HCT116 (cell line): ENCODE measurements around the gene MACROD1. TPM values are rescaled to one million over a fixed set of nuclear protein-coding genes. Genes with fewer than 3 reads are reported as not detected.

Experiments
- ATAC-seq: fragments of 200-7000 bp; cut with Tn5 transposase; 2 replicates; pipeline ENCODE4 v1.9.1; 2020; ENCODE audit warnings: mild to moderate bottlenecking, moderate library complexity
- BruUV-seq: library from RNA; stranded (reverse); fragments of 400-500 nt; replicated peaks from 2 replicates; lab custom pipeline; 2021; lab: Mats Ljungman, UMichigan
- CTCF ChIA-PET: fragments of 300-600 bp; sonication (Branson Sonifier 250); formaldehyde crosslinking; loops from one replicate; lab custom pipeline; 2021; ENCODE audit warnings: antibody characterized with exemption; lab: Charles Lee
- POLR2A ChIA-PET: fragments of 300-600, 350-600 bp; sonication (Branson Sonifier 250); formaldehyde crosslinking; loops from one replicate; lab custom pipeline; 2021; ENCODE audit warnings: antibody characterized with exemption; lab: Charles Lee
- RAD21 ChIA-PET, 2 experiments: fragments of 300-600 bp; sonication (Branson Sonifier 250); formaldehyde crosslinking; loops; one replicate each; lab custom pipeline; 2023; ENCODE audit warnings: low total read pairs in 2 of 2; ENCODE audit not compliant: uncharacterized antibody in 2 of 2, unreplicated experiment in 2 of 2, low non-redundant PET in 1 of 2; lab: Charles Lee
- DNase-seq: peaks from one replicate; pipeline ENCODE4 v3.0.0-alpha.2; 2010; ENCODE audit warnings: low read depth, low spot score
- H2AFZ ChIP-seq: fragments of 200-600 bp; shearing (Covaris generic), sonication (generic); 2 replicates; pipeline ENCODE4 v1.6.1; 2017; ENCODE audit warnings: low read depth, mixed run types, mixed read lengths, antibody characterized with exemption, low read length; ENCODE audit not compliant: poor library complexity, severe bottlenecking
- H3K27ac ChIP-seq: 2 replicates; pipeline ENCODE4 v1.5.1; 2012; ENCODE audit warnings: low read depth, low read length
- H3K27me3 ChIP-seq: fragments of 200-600 bp; sonication (generic); 2 replicates; pipeline ENCODE4 v1.6.1; 2016; ENCODE audit warnings: mixed run types, low read length, mixed read lengths; ENCODE audit not compliant: insufficient read depth
- H3K36me3 ChIP-seq, 2 experiments: fragments of 200-500 bp in 1 of 2; fragments of 200-600 bp in 1 of 2; sonication (Bioruptor generic) in 1 of 2; sonication (generic) in 1 of 2; 2 replicates each; pipeline versions ENCODE4 v1.5.1 to v1.6.1; 2014 to 2016; ENCODE audit warnings: low read length in 2 of 2, inconsistent platforms in 1 of 2, mixed read lengths in 1 of 2, mixed run types in 1 of 2; ENCODE audit not compliant: insufficient read depth in 2 of 2, control insufficient read depth in 1 of 2
- H3K4me1 ChIP-seq, 2 experiments: fragments of 200-600 bp in 1 of 2; sonication (generic) in 1 of 2; 2 replicates each; pipeline versions ENCODE4 v1.5.1 to v1.6.1; 2012 to 2017; ENCODE audit warnings: low read length in 2 of 2, inconsistent platforms in 1 of 2, mild to moderate bottlenecking in 1 of 2, mixed read lengths in 1 of 2, mixed run types in 1 of 2, moderate library complexity in 1 of 2; ENCODE audit not compliant: insufficient read depth in 2 of 2, control insufficient read depth in 1 of 2
- H3K4me2 ChIP-seq: fragments of 200-600 bp; sonication (generic); 2 replicates; pipeline ENCODE4 v1.6.1; 2017; ENCODE audit warnings: mixed run types, low read length, mixed read lengths
- H3K4me3 ChIP-seq, 2 experiments: fragments of 200-600 bp in 1 of 2; sonication (generic) in 1 of 2; replicated peaks in 1 of 2; 2 replicates each; pipeline ENCODE4 v1.5.1; 2011 to 2016; ENCODE audit warnings: low read length in 2 of 2, control low read depth in 1 of 2, low read depth in 1 of 2, mild to moderate bottlenecking in 1 of 2, mixed read lengths in 1 of 2, mixed run types in 1 of 2
- H3K79me2 ChIP-seq: fragments of 200-600 bp; sonication (generic); 2 replicates; pipeline ENCODE4 v1.6.1; 2017; ENCODE audit warnings: mild to moderate bottlenecking, mixed run types, low read length, moderate library complexity, mixed read lengths; ENCODE audit not compliant: insufficient read depth
- H3K9ac ChIP-seq: fragments of 200-600 bp; sonication (generic); 2 replicates; pipeline ENCODE4 v1.6.1; 2016; ENCODE audit warnings: low read length, mixed read lengths
- H3K9me2 ChIP-seq: fragments of 200-600 bp; sonication (generic), shearing (Covaris generic); 2 replicates; pipeline ENCODE4 v1.6.1; 2017; ENCODE audit warnings: mixed run types, mild to moderate bottlenecking, moderate library complexity; ENCODE audit not compliant: insufficient read depth
- H3K9me3 ChIP-seq, 2 experiments: fragments of 200-500 bp in 1 of 2; fragments of 200-600 bp in 1 of 2; sonication (Bioruptor generic) in 1 of 2; sonication (generic) in 1 of 2; 2 replicates each; pipeline ENCODE4 v1.6.1; 2014 to 2017; ENCODE audit warnings: low read length in 2 of 2, mixed read lengths in 2 of 2, inconsistent platforms in 1 of 2, low read depth in 1 of 2, mild to moderate bottlenecking in 1 of 2, mixed run types in 1 of 2, moderate library complexity in 1 of 2; ENCODE audit not compliant: control insufficient read depth in 1 of 2, insufficient read depth in 1 of 2
- H4K20me1 ChIP-seq: fragments of 200-600 bp; sonication (generic), shearing (Covaris generic); 2 replicates; pipeline ENCODE4 v1.6.1; 2017; ENCODE audit warnings: mixed run types, mild to moderate bottlenecking, moderate library complexity; ENCODE audit not compliant: insufficient read depth
- ATF3 ChIP-seq: IDR thresholded peaks from 2 replicates; pipeline ENCODE4 v1.6.1; 2012
- CBX3 ChIP-seq: IDR thresholded peaks from 2 replicates; pipeline ENCODE4 v1.6.1; 2012; ENCODE audit warnings: low read depth
- CEBPB ChIP-seq: IDR thresholded peaks from 2 replicates; pipeline ENCODE4 v1.6.1; 2012; ENCODE audit warnings: low read depth
- CTCF ChIP-seq, 3 experiments: fragments of 200-600 bp in 1 of 3; sonication (generic) in 1 of 3; IDR thresholded peaks in 2 of 3; conservative IDR thresholded peaks in 1 of 3; 2 replicates each; pipeline ENCODE4 v1.5.1; 2012 to 2017; ENCODE audit warnings: low read depth in 2 of 3, low read length in 2 of 3, antibody characterized with exemption in 1 of 3, borderline replicate concordance in 1 of 3, control low read depth in 1 of 3, mild to moderate bottlenecking in 1 of 3, mixed read lengths in 1 of 3, mixed run types in 1 of 3, moderate library complexity in 1 of 3; ENCODE audit not compliant: insufficient read depth in 1 of 3
- EGR1 ChIP-seq: IDR thresholded peaks from 2 replicates; pipeline ENCODE4 v1.6.1; 2012; ENCODE audit warnings: low read depth
- ELF1 ChIP-seq: IDR thresholded peaks from 2 replicates; pipeline ENCODE4 v1.6.1; 2012; ENCODE audit warnings: low read depth, borderline replicate concordance
- EZH2 ChIP-seq: fragments of 200-600 bp; sonication (generic); IDR thresholded peaks from 2 replicates; pipeline ENCODE4 v1.6.1; 2017; ENCODE audit warnings: antibody characterized with exemption, mixed run types
- EZH2phosphoT487 ChIP-seq: fragments of 200-600 bp; IDR thresholded peaks from 2 replicates; pipeline ENCODE4 v1.6.1; 2018; ENCODE audit warnings: antibody characterized with exemption, borderline replicate concordance
- FOSL1 ChIP-seq: IDR thresholded peaks from 2 replicates; pipeline ENCODE4 v1.6.1; 2012; ENCODE audit warnings: low read depth
- JUND ChIP-seq: IDR thresholded peaks from 2 replicates; pipeline ENCODE4 v1.6.1; 2012
- MAX ChIP-seq: IDR thresholded peaks from 2 replicates; pipeline ENCODE4 v1.6.1; 2012
- POLR2A ChIP-seq: IDR thresholded peaks from 2 replicates; pipeline ENCODE4 v1.7.0; 2011; ENCODE audit warnings: borderline replicate concordance; ENCODE audit not compliant: insufficient read depth, insufficient read length; ENCODE audit errors: extremely low read depth
- POLR2AphosphoS5 ChIP-seq: IDR thresholded peaks from 2 replicates; pipeline ENCODE4 v1.6.1; 2011; ENCODE audit warnings: mild to moderate bottlenecking, low read depth, low read length, moderate library complexity
- RAD21 ChIP-seq: IDR thresholded peaks from 2 replicates; pipeline ENCODE4 v1.6.1; 2012; ENCODE audit warnings: low read depth, mild to moderate bottlenecking
- SIN3A ChIP-seq: IDR thresholded peaks from 2 replicates; pipeline ENCODE4 v1.6.1; 2012; ENCODE audit warnings: low read depth
- SP1 ChIP-seq: IDR thresholded peaks from 2 replicates; pipeline ENCODE4 v1.6.1; 2012; ENCODE audit warnings: low read depth
- TCF7L2 ChIP-seq: IDR thresholded peaks from 2 replicates; pipeline ENCODE4 v1.7.0; 2011; ENCODE audit warnings: borderline replicate concordance, inconsistent platforms; ENCODE audit not compliant: insufficient read depth, insufficient read length; ENCODE audit errors: extremely low read depth
- YY1 ChIP-seq: IDR thresholded peaks from 2 replicates; pipeline ENCODE4 v1.6.1; 2011; ENCODE audit warnings: low read length, low read depth, moderate library complexity, mild to moderate bottlenecking; ENCODE audit not compliant: insufficient replicate concordance; ENCODE audit errors: extremely low read depth
- ZFX ChIP-seq: fragments of 450-650 bp; IDR thresholded peaks from 2 replicates; pipeline ENCODE4 v1.6.1; 2017
- ZNF274 ChIP-seq: fragments of 200-500 bp; sonication (Bioruptor generic); IDR thresholded peaks from 2 replicates; pipeline ENCODE4 v1.6.1; 2014; ENCODE audit warnings: mild to moderate bottlenecking, low read depth, low read length, inconsistent platforms
- intact Hi-C: fragments of 100-400 bp; cut with micrococcal nuclease; formaldehyde crosslinking; loops from 2 replicates; pipeline ENCODE4 v1.10.0; 2022
- total RNA-seq: library from RNA; stranded (reverse); gene quantifications from one replicate; pipeline ENCODE4 v1.2.1, GENCODE V29; 2021; ENCODE audit not compliant: unreplicated experiment

The MACROD1 gene
- total RNA-seq, 1 experiment from 2014 or later, result 61.1 TPM

GRCh38 chr11:64078284-64078683 lies 87.6 kb downstream of the MACROD1 start:
- POLR2A ChIA-PET, result no interaction called here
- no peaks in the 10 kb centered on the region for H3K79me2 ChIP-seq
- H2AFZ ChIP-seq, result no peak overlapping the region
- ATAC-seq, result no peak
- no peak overlapping the region for H3K9ac ChIP-seq
- DNase-seq, result no peak
- no TSS peak for BruUV-seq
- no peak overlapping the region for H3K4me2 ChIP-seq
- no peak overlapping the region for H3K27ac ChIP-seq
- no peaks in the 10 kb centered on the region for H3K36me3 ChIP-seq
- TF ChIP-seq POLR2A (no peak), ZFX (no peak), ATF3 (no peak), YY1 (no peak), EZH2phosphoT487 (no peak), EGR1 (no peak), CEBPB (no peak), ELF1 (no peak), FOSL1 (no peak), CTCF (IDR thresholded peaks at IDR 0.05 in 2 of 3, conservative IDR thresholded peaks at IDR 0.05 in 1 of 3; ENCODE audit: borderline replicate concordance in 1 of 3, insufficient read depth in 1 of 3, low read depth in 2 of 3, low read length in 2 of 3) (no peak), EZH2 (no peak), TCF7L2 (no peak), POLR2AphosphoS5 (no peak), MAX (no peak), ZNF274 (no peak), CBX3 (no peak), RAD21 (no peak), SP1 (no peak), JUND (no peak), SIN3A (no peak)
- H3K27me3 ChIP-seq, result no peaks in the 10 kb centered on the region
- no peaks in the 10 kb centered on the region for H3K9me3 ChIP-seq
- intact Hi-C loops, result no loop called here
- no peaks in the 10 kb centered on the region for H3K9me2 ChIP-seq
- H4K20me1 ChIP-seq, result no peaks in the 10 kb centered on the region
- H3K4me3 ChIP-seq, result no peak overlapping the region
- H3K4me1 ChIP-seq, result peaks cover 0 to 3% of the 10 kb centered on the region in 2 experiments; a peak in 1 of 4 replicates
- CTCF ChIA-PET, result no interaction called here
- RAD21 ChIA-PET, result no interaction called here
